SU-DHL-6 (cell line): ENCODE measurements around the gene BRMS1.

Experiments used
- CTCF ChIP-seq: fragments of 200-600 bp; sonication (generic); IDR thresholded peaks from one replicate; pipeline ENCODE4 v1.5.1; 2017; ENCODE audit warnings: antibody characterized with exemption, mild to moderate bottlenecking, low read length, moderate library complexity; ENCODE audit not compliant: insufficient read depth, poor library complexity, severe bottlenecking
- EZH2phosphoT487 ChIP-seq: fragments of 200-600 bp; sonication (generic), shearing (Covaris generic); conservative IDR thresholded peaks from 2 replicates; pipeline ENCODE4 v1.6.1; 2018; ENCODE audit warnings: mild to moderate bottlenecking, antibody characterized with exemption, low read length, moderate library complexity, mixed read lengths

GRCh38 chr11:66339162-66339675 is 5.7 kb downstream of the BRMS1 start:
- TF ChIP-seq CTCF (no peak), EZH2phosphoT487 (no peak)
